Activated CD4-positive, alpha-beta T cell treated with anti-CD3 and anti-CD28 coated beads for 1 hour (primary cell): Measurements from ENCODE around the gene SRP54.
"Not testable (repeated sequence)": the region's sequence is repeated elsewhere in the genome, so short reads cannot be mapped to it uniquely, and the experiment has no call there.

Experiments
- DNase-seq: peaks from one replicate; pipeline ENCODE4 v3.0.0-alpha.2; 2020

The SRP54 gene

GRCh38 chr14:34985740-34986139 is 2.9 kb downstream of the SRP54 start:
- no peak for DNase-seq

- no peak for DNase-seq
Observed at GRCh38 chr14:34987180-34987579, 4.4 kb downstream of the SRP54 start.

DNA sequence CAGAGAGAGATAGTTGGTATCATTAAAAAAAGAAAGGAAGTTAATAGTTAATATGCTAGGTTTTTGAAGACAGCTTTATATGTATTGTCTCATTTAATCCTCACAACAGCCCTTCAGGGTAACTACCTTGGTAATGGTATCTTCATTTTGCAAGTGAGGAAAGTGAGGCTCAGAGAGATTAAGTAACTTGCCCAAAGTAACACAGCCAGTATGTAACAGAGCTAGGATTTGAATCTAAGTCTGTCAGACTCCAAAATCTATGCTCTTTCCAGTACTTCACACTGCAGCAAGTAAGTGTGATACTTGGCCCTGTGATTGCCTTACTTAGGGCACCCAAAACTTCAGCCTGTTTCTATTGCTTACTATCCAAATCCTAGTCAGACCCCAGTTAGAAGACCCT is 7.0 kb downstream of the SRP54 start:
- no peak for DNase-seq

- no peak for DNase-seq
Observed at GRCh38 chr14:34993426-34993825, 10.6 kb downstream of the SRP54 start.

- no peak for DNase-seq
Observed at GRCh38 chr14:34994668-34995067, 11.9 kb downstream of the SRP54 start.

DNA sequence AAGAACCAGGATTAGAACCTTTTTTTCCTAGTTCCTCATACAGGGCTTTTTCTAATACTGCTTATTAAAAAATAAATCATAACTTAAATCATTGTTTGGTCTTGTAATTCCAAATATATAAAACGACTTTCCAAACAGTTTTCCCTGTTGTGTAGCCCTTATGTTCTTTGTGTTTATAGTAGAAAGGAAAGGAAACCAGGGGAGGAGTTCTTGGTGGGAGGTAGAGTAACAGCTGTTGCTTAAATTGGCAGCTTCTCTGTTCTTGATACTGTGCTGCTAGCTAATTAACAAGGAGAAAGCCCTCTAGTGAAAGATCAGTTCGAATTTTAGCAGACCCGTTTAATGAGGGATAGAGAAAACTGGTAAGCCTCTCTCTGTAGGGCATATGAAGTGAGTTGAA is 15.0 kb downstream of the SRP54 start:
- DNase-seq: no peak

DNA sequence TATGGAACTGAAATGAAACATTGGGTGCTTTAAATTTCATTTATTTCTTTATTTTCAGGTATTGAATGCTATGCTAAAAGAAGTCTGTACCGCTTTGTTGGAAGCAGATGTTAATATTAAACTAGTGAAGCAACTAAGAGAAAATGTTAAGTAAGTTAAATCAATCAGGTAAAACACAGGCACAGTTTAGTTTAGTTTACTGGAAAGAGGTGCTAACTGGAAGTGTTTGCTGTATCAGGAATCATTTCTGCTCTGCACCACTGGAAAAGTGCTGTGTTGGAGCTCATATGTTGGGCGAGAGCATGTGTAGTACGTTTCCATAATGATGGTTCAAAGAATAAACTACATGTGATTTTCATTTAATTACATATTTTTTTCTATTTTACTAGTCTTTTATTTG is 16.7 kb downstream of the SRP54 start:
- no peak for DNase-seq

- DNase-seq: no peak
Observed at GRCh38 chr14:35001621-35002020, 18.8 kb downstream of the SRP54 start.

DNA sequence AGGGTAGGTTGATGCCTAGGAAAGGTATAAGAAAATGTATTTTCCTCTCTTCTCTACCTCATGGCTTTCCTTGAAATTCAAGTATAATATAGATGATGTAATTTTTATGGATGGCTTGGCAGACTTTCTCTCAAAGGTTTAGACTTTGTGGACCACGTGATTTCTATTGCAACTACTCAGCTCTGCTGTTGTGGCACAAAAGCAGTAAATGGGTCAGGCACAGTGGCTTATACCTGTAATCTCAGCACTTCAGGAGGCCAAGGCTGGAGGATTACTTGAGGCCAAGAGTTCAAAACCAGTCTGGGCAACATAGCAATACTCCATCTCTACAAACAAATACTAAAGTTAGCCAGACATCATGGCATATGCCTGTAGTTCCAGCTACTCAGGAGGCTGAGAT is 22.0 kb downstream of the SRP54 start:
- no peak for DNase-seq

DNA sequence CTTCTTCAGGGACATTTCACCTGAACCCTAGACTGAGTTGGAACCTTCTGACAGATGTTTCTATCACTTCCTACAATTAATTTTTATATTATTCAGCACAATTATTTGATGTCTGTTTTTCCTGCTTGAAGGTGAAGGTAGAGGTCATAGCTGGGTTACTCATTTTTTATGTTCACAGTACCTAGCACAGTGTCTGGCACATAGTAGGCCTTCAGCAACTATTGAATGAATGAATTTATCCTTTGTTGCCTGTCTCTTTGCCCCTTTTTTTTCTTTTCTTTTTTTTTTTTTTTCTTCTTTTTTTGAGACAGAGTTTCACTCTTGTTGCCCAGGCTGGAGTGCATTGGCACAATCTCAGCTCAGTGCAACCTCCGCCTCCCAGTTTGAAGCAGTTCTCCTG is 33.8 kb downstream of the SRP54 start:
- DNase-seq: no peak

DNA sequence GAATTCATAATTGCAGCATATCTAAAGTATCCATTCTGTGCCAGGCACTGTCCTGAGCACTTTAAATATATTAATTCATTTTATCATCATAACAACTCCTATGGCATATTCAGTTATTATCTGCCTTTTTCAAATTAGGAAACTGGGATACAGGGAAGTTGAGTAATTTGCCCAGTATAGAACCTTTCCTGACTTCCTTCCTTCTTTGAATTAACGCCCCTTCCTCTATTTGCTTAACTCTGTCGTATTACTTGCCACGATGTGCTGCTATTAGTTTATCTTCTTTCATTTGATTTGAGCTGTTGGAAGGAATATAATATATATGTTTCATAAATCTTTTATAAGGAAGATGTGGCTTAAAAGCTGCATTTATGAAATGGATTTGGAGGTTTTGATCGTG is 37.9 kb downstream of the SRP54 start:
- DNase-seq: no peak

- DNase-seq: no peak
Observed at GRCh38 chr14:35028435-35028834, 45.6 kb downstream of the SRP54 start.

- DNase-seq: no peak
Observed at GRCh38 chr14:35032562-35032961, 49.8 kb downstream of the SRP54 start.

DNA sequence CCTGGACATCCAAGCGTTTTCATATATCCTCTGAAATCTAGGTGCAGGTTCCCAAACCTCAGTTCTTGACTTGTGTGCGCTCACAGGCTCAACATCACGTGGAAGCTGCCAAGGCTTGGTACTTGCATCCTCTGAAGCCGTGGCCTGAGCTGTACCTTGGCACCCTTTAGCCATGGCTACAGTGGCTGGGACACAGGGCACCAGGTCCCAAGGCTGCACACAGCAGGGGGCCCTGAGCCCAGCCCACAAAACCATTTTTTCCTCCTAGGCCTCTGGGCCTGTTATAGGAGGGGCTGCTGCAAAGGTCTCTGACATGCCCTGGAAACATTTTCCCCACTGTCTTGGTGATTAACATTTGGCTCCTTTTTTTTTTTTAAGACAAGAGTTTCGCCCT is 51.6 kb downstream of the SRP54 start:
- DNase-seq: no peak

GRCh38 chr14:35034944-35035554 is 52.3 kb downstream of the SRP54 start:
- DNase-seq: not testable (repeated sequence)

GRCh38 chr14:35038312-35038711 is 55.5 kb downstream of the SRP54 start:
- DNase-seq: not testable (repeated sequence)

DNA sequence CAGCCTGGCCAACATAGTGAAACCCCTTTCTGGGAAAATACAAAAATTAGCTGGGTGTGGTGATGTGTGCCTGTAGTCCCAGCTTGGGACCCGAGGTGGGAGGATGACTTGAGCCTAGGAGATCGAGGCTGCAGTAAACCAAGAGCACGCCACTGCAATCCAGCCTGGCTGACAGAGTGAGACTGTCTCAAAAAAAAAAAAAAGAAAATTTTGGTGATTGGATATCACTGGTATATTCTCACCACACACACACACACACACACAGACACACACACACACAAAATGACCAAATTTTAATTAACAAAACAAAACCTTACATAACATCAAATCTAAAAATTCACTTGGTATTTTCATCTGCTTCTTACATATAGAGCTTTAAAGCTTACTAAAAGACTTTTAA is 59.8 kb downstream of the SRP54 start:
- DNase-seq: no peak

DNA sequence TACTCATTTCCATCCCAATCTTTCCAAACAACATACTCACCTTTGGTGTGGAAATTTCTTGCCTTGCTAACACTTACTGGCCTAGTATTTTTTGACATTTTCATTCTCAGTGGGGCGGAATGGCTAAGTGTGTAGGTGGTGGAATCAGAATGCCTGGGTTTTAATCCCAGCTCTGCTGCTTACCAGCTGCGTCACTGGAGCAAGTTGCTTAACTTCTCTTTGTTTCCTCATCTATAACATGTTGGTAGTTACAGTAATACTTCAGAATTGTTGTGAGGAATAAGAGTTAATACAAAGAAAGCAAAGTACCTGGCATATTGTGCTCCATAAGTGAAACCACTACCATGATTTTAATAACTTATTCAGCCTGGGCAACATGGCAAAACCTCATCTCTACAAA is 60.3 kb downstream of the SRP54 start:
- DNase-seq: no peak

DNA sequence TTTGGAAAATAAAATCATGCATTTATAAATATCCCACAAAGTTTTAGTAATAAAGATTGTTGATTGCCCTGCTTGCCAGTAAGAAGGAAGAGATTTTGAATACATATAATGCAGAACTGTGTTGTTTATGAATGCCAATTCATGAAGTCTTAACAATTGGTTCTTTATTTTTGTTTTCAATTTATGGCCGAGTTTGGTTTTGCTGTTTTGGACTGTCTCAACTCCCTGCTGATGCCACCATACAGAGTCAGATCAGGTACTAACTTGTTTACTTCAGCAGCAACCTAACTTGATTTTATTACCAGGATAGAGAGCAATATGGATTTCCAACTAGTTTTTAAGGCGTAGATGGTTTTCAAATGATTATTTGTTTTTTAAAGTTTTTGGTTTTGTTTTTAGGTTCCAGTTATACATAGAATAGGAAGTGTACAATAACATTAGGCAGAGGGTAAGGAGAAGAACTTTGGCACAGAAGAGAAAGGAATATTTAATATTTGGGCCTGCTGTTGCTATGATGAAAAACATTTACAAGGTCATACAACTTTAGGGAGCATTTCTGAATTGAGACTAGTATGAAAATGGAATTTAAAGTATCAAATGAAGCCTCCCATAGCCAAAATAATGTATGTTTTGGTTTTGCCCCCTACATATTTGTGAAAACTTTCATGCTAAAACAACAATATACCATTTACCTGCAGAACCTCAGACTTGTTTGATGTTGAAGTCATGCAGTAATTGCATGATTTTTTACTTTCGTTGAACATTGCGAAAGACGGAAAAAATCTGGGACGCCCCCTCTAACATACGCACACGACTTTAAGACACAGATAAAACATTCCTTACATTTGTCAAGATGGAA is 62.4 kb downstream of the SRP54 start:
- DNase-seq: no peak

- DNase-seq: no peak
Observed at GRCh38 chr14:35045798-35046047, 62.9 kb downstream of the SRP54 start.

GRCh38 chr14:35046048-35046750 is 63.4 kb downstream of the SRP54 start, which contains the start of gene FAM177A1:
Gene FAM177A1, plus strand, starts transcription at chr14:35046272. Its CDS starts 192 bp downstream, at chr14:35046464.
- peak; percentile 96 for DNase-seq

DNA sequence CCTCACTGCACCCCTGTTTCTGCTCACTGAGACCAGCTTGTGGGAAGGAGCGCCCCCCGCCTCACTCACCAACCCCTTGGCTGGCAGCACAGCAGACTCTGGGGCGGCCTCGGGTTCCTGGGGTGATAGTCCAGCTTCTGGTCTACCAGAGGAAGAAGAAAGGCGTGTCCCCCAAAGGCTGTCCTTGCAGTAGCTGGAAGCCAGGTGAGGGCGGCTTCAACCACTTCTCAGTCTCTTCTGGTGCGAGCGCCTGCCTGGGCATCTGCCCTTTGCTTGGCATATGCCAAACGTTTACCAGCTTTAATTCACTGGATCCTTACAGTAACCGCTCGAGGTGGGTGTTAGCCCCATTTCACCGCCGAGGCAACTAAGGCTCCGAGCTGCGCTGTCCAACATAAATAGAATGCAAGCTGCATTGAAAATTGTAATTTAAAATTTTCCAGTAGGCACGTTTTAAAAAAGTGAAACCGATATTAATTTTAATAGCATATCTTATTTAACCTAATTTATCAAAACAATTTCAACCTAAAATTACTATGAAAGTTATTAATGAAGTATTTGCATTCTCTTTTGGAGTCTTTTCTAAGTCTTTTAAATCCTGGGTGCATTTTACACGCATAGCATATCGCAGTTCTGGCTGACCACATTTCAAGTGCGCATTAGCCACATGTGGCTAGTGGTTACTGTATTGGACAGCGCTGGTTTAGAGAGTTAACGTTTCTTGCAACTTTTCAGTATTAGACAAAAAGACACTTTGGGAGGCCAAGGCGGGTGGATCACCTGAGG is 64.2 kb downstream of the SRP54 start:
- no peak for DNase-seq

DNA sequence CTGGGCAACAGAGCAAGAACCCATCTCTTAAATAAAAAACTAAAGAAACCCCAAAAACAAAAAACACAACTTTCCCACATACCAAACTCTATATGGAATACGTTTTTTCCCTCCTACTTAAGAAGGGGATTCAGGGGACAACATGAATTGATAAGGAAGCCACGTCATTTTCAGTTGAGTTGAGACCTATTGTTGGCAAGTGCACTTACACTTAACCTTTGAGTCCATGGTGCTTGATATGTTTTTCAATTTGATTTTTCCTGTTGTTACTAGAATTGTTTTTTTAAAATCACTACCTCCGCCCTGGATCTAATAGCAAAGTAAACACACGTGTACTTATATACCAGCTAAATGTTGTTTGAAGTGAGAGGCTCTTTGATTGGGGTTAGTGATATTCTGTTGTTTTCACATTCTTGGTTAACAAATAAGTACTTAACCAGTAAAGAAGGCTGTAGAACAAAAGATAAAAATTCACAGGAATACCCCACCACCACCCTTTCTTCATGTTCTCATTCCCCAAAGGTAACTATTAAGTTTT is 65.3 kb downstream of the SRP54 start:
- no peak for DNase-seq
